ENCODE measurements around the gene CD7. TPM values are rescaled to one million over a fixed set of nuclear protein-coding genes. Genes with fewer than 3 reads are reported as not detected.

The CD7 gene
- total RNA-seq, 2 experiments from 2014 or later, result 286 to 320 TPM

DNA sequence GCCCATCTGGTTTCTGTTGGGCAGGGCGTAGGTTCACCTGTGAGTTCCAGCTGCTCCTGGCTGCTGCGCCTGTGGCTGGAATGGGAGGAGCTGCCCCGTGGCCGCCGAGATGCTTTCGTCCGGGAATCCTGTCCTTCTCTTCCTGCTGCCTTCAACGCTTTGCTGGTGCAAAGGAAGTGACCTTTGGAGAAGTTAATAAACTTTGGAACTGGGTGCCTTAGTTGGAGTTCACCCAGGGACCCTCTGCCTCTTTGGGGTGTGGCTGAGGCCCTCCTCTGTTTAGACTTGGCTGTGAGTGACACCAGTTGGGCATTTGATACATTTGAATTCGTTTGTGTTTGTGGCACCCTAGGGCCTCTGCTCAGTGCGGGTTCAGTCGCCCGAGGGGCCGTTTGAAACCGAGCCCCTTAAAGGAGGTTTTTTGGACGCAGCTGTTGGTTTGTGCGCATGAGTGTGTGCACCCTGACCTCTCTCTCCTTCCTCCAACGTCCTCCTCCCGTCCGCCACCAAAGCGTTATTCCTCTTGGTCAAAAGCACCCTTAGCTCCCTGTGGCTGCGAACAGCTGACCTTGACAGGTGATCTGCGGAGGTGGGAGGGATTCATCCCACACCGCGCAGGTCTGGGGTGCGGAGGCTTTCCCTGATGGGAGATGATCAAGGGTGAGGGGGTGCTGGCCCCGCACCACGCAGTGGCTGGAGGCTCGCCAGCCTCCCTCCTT, 25.1 kb upstream of the CD7 start:
- Mint-ChIP-seq H3K4me1 (peaks cover 5% of the 10 kb centered on the region), H3K9me3 (peaks cover 2% of the 10 kb centered on the region), H3K4me3 (no peak overlapping the region), H3K27me3 (peaks cover 6% of the 10 kb centered on the region), H3K36me3 (no peaks in the 10 kb centered on the region), H3K27ac (no peak overlapping the region)
- ATAC-seq (ENCODE audit: low read depth) (no peak), DNase-seq (no peak)
- POLR2A ChIA-PET, result no interaction called here

DNA sequence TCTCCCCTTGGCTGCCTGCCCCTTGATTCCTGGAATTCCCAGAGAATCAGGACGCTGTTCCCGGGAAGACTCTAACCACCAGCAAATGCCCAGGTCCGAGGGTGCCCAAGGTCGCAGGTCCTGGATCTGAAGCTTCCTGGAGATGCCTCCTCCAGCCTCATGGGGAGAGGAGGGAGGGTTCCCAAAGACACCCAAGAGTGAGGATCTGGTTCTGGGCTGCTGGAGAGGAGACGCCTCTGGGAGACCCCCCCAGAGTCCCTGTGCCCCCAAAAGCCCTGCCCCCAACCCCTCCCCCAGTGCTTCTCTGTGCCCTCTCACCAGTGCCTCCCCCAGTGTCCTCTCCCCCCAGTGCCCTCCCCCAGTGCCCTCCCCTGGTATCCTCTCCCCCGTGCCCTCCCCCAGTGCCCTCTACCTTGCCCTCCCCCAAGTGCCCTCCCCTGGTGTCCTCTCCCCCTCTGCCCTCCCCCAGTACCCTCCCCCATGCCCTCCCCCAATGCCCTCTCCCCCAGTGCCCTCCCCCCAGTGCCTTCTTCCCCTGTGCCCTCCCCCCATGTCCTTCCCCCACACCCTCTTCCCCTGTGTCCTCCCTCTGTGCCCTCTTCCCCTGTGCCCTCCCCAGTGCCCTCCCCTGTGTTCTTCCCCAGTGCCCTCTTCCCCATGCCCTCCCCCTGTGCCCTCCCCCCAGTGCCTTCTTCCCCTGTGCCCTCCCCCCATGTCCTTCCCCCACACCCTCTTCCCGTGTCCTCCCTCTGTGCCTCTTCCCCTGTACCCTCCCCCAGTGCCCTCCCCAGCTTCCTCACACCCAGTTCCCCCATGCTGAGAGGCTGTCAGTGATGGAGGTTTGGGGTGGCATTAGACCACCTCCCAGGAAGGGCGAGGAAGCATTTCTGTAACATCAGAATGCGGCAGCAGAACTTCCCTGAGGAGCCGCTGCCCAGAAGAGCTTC, 22.5 kb upstream of the CD7 start:
- H3K27ac Mint-ChIP-seq, result no peak overlapping the region
- ATAC-seq (ENCODE audit: low read depth), result no peak
- POLR2A ChIA-PET, result interaction anchor here (0.7 kb wide), 1 partner anchor 521 kb away, joined by 3 read pairs; no protein-coding TSS in a partner anchor
- H3K4me3 Mint-ChIP-seq, result no peak overlapping the region
- peaks cover 2% of the 10 kb centered on the region for H3K9me3 Mint-ChIP-seq
- no peaks in the 10 kb centered on the region for H3K36me3 Mint-ChIP-seq
- peaks cover 9% of the 10 kb centered on the region for H3K4me1 Mint-ChIP-seq
- H3K27me3 Mint-ChIP-seq, result peaks cover 4% of the 10 kb centered on the region
- no peak for DNase-seq

DNA sequence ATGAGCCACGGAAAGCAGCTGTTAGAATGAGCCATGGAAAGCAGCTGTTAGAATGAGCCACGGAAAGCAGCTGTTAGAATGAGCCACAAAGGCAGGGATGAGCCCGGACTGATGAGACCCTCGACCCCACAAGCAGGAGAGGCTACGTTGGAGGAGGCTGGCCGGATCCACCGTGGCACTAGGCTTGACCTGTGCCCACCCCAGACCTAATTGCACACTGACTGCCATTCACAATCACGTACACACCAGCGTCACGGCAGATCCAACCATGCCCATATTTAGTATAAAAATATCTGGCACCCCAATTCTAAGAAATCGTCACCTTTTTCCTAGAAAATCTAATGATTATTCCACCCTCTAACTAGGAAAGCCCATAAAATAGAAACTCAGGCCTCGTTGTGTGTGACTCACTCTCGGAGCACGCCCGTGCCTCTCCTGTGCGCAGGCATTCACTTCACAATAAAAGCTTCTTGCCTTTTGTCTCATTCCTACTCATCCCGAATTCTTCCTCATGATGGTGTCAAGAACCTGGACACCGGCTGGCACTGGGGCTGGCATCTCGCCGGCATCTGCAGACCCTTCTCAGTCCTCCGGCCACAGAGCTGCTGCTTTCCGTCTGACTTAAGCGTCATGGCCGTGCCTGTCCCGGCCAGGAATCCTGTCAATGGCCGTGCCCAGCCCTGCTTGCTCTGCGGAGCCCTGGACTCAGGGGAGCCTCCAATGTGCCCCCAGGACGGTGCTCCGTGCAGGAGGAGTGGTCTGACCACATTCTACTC, 21.6 kb upstream of the CD7 start:
- ATAC-seq (ENCODE audit: low read depth) (no peak), DNase-seq (no peak)
- POLR2A ChIA-PET, result no interaction called here
- Mint-ChIP-seq H3K27me3 (peaks cover 4% of the 10 kb centered on the region), H3K27ac (no peak overlapping the region), H3K36me3 (no peaks in the 10 kb centered on the region), H3K4me1 (peaks cover 14% of the 10 kb centered on the region), H3K9me3 (peaks cover 2% of the 10 kb centered on the region), H3K4me3 (no peak overlapping the region)

DNA sequence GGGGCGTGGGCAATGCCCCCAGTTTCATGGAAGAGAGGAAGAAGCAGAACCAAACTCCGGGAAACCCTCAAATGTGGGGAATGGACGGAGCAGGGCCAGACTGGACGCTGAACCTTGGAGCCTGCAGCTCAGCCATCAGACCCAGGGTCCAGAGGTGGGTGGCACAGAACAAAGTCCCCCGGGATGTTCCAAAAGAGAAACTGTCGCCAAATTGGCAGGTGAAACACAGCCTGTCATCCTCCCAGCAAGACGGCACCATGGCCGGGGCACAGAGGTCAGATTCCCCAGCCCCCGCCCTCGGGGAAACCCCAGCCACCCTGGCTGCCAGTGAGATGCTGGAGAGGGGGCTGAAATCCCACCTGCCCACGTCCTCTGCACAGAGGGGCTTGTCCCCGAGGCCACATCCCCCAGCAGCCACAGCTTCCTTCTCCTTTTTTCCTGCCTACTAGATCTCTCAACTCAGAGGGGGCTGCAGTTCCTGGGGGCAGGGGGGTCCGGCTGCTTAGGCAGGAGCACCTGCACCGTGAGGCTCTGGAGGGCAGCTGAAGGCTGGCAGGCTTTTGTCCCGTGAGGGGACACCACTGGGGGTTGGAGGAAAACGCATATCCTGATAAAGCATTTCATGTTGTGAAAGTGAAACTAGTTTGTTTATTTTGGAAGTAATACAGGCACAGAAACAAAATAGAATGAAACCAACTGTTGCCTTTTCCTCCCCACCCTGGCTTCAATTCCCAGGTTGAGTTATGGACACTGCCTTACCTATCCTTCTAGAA, 17.4 kb upstream of the CD7 start:
- H3K36me3 Mint-ChIP-seq, result no peaks in the 10 kb centered on the region
- peak overlapping the region; percentile 93 for H3K27ac Mint-ChIP-seq
- DNase-seq (no peak), ATAC-seq (ENCODE audit: low read depth) (peak; percentile 12)
- peaks cover 18% of the 10 kb centered on the region for H3K4me1 Mint-ChIP-seq
- POLR2A ChIA-PET, result interaction anchor here (2.7 kb wide), 1 partner anchor 36 kb away, joined by 9 read pairs; no protein-coding TSS in a partner anchor
- H3K4me3 Mint-ChIP-seq, result peak overlapping the region; percentile 93
- H3K9me3 Mint-ChIP-seq, result no peaks in the 10 kb centered on the region
- peaks cover 18% of the 10 kb centered on the region for H3K27me3 Mint-ChIP-seq

DNA sequence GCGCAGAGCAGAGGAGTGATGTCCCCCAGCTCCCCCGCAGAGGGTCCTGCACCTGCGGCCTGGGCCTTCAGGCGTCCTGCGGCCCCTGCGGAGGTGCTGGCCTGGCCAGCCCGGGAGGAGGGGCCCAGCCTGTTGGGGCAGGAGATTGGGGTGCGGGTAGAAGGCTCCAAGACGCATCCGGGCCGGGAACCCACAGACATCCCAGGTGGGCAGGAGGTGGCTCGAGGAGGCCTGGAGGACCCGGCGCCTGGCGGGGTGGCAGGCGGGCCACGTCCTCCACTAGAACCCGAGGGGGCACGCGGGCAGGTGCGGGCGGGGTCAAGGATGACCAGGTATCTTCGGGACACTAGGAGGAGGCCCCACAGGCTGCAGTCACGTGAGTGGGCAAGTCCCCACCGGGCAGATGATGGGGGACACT, 16.8 kb upstream of the CD7 start:
- H3K9me3 Mint-ChIP-seq, result no peaks in the 10 kb centered on the region
- ATAC-seq (ENCODE audit: low read depth) (no peak), DNase-seq (no peak)
- POLR2A ChIA-PET, result interaction anchor here (0.9 to 2.7 kb wide), 2 partner anchors 9 to 36 kb away, joined by 6 to 9 read pairs; no protein-coding TSS in a partner anchor
- H3K27ac Mint-ChIP-seq, result peak overlapping the region; percentile 93
- H3K4me3 Mint-ChIP-seq, result peak overlapping the region; percentile 93
- H3K36me3 Mint-ChIP-seq, result no peaks in the 10 kb centered on the region
- H3K4me1 Mint-ChIP-seq, result peaks cover 18% of the 10 kb centered on the region
- peaks cover 18% of the 10 kb centered on the region for H3K27me3 Mint-ChIP-seq

DNA sequence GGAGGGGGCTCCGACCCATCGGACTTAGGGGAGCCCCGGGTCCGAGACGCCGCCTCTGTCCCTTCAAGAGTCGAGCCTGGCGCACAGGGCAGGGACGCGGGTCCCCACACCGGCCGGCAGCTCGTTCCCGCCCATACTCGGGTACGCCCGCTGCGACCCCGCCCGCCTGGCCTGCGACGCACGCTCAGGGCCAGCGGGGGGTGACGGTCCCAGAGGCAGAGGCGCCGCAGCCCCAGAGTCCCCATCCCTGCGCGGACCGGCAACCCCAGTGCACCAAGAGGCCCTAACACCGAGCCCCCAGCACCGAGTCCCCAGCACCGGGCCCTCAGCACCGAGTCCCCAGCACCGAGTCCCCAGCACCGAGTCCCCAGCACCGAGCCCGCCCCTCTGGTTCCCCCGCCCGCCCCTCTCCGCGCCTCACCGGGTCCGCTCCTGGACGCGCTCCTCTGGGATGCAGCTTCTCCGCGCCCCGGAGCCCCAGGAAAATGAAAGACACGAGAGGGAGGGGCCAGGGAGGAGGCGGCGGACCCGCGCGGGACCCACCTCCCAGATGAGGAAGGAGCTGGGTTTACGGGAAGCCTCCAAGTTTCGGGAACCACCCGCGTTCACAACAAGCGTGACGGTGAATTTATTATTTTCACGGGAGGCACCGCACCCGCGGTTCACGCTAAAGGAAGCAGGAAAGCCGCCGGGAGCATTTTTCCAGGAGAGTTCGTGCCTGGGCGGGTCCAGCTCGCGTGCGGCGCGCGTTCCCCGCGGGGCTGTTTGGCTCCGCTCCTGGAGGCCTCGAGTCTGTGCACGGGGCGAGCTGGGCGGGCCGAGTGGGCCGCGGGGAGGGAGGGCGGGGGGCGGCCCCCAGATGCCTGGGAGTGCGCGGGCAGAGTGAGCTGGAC, 16.1 kb upstream of the CD7 start, which contains the start of gene SECTM1:
TSS of gene SECTM1 (minus strand) at position 488 of the 893 bp plus-strand sequence. CDS start 6,526 bp downstream, outside the sequence.
- Mint-ChIP-seq H3K4me3 (peak within 1 kb of the TSS; percentile 93), H3K36me3 (no peaks in the 10 kb centered on the region), H3K27me3 (peaks cover 18% of the 10 kb centered on the region), H3K9me3 (no peaks in the 10 kb centered on the region), H3K4me1 (peaks cover 18% of the 10 kb centered on the region), H3K27ac (peak within 1 kb of the TSS; percentile 93)
- ATAC-seq (ENCODE audit: low read depth) (peak; percentile 30), DNase-seq (no peak)
- POLR2A ChIA-PET, result interaction anchor here (0.9 to 2.7 kb wide), 3 partner anchors 8 to 35 kb away, joined by 4 to 9 read pairs (median 6); partner anchors contain the start of gene CD7

DNA sequence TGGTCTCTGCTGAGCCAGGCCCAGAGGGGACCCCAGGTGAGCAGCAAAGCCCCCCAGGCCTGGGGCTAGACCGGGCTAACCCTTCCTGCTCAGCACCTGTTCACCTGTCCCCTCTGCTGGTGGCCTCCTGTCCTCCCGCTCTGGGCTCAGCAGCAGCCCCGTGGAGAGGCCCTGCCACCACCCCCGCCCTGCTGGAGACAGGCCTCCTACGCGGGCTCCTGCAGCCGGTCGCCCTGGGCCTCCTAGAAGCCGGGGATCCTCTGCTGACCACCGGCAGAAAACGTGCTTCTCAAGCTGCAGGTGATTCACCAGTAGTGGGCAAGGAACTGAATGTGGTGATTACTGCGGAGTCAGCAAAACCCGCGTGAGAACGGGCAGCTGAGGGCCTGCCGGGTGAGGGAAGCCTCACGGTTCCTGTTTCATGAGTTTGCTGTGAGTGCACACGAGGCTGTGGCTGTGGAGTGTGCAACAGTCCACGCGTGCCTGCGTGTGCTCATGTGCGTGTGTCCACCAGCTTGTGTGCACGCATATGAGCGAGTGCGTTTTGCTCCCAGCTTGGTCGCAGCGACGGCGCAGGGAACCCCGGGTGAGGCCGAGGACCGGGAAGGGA, 15.4 kb upstream of the CD7 start:
- Mint-ChIP-seq H3K27me3 (peaks cover 15% of the 10 kb centered on the region), H3K27ac (peak overlapping the region; percentile 64), H3K9me3 (no peaks in the 10 kb centered on the region), H3K4me3 (peak overlapping the region; percentile 60), H3K4me1 (peaks cover 18% of the 10 kb centered on the region), H3K36me3 (no peaks in the 10 kb centered on the region)
- DNase-seq (no peak), ATAC-seq (ENCODE audit: low read depth) (peak; percentile 17)
- POLR2A ChIA-PET, result interaction anchor here (1.0 to 2.7 kb wide), 2 partner anchors 15 to 34 kb away, joined by 4 to 9 read pairs; partner anchors contain the start of gene CD7

DNA sequence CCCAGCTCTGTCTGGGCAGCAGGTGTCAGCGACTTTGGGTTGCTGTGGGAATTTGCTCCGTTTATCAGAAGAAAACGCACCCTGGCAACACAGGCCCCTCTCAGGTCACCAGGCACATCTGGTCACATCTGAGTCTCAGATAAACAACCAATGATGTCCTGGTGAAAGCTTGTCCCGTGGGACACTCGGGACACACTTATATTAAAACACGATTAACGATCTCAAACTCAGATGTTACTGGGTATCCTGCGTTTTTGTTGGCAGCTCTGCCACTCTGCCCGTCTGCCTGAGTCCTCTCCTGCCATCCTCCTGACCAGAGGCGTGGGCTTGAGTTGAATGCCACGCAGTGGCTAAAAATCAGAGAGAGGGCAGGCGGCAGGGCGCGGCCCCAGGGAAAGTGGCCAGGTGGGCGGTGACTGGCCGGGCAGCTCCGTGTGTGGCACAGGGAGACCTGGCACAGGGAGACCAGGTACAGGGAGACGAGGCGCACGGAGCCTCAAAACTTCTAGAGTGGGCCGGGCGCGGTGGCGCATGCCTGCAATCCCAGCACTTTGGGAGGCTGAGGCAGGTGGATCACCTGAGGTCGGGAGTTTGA, 14.0 kb upstream of the CD7 start:
- H3K36me3 Mint-ChIP-seq, result no peaks in the 10 kb centered on the region
- DNase-seq (no peak), ATAC-seq (ENCODE audit: low read depth) (no peak)
- no peak overlapping the region for H3K27ac Mint-ChIP-seq
- POLR2A ChIA-PET, result interaction anchor here (1.1 kb wide), 1 partner anchor 14 kb away, joined by 5 read pairs; the partner anchor contains the start of gene CD7
- no peak overlapping the region for H3K4me3 Mint-ChIP-seq
- H3K27me3 Mint-ChIP-seq, result peaks cover 15% of the 10 kb centered on the region
- H3K4me1 Mint-ChIP-seq, result peaks cover 18% of the 10 kb centered on the region
- H3K9me3 Mint-ChIP-seq, result no peaks in the 10 kb centered on the region

DNA sequence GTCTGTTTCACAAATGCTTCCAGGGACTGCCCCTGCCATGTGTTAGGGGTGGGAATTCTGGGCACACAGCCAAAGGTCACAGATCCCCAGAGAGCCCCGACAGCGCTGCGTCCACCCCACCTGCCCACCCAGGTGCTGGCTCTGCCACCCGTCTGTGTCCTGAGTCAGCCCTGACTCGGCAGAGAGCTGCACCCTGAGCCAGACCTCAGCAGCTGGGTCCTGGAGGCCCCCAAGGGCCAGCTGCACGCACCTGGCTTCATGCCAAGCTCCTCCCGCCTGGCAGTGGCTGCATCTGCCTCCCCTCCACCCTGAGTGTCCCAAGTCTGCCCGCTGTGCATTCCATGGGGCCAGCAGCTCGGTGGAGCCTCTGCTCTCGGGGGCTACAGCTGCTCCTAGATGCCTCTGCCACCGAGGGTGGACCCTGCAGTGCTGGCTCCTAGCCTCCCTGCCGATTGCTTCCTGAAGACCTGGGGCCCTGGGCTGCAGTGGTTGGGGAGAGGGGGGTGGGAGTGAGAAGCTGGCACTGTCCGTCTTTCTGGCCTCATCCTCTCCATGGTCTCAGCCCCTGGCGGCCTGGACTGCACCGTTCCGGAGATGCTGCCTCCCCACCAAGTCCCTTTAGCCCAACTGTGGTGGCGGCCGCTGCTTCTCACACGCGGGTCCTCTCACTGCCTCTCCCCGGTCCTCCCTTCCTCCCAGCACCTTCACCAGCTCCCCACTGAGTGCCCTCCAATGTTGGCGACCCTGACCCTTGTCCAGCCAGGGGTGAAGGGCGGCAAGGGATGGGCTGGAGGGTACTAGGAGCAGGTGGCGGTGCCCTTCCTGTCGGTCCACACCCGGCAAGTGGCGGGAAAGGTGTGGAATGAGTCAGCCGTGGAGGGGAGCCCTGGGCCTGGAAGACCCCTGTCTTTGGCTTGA, 13.2 kb upstream of the CD7 start:
- Mint-ChIP-seq H3K9me3 (no peaks in the 10 kb centered on the region), H3K27me3 (peaks cover 15% of the 10 kb centered on the region), H3K4me3 (no peak overlapping the region), H3K36me3 (no peaks in the 10 kb centered on the region), H3K27ac (no peak overlapping the region), H3K4me1 (peaks cover 15% of the 10 kb centered on the region)
- DNase-seq (no peak), ATAC-seq (ENCODE audit: low read depth) (no peak)
- POLR2A ChIA-PET, result interaction anchor here (1.1 kb wide), 1 partner anchor 13 kb away, joined by 5 read pairs; the partner anchor contains the start of gene CD7

DNA sequence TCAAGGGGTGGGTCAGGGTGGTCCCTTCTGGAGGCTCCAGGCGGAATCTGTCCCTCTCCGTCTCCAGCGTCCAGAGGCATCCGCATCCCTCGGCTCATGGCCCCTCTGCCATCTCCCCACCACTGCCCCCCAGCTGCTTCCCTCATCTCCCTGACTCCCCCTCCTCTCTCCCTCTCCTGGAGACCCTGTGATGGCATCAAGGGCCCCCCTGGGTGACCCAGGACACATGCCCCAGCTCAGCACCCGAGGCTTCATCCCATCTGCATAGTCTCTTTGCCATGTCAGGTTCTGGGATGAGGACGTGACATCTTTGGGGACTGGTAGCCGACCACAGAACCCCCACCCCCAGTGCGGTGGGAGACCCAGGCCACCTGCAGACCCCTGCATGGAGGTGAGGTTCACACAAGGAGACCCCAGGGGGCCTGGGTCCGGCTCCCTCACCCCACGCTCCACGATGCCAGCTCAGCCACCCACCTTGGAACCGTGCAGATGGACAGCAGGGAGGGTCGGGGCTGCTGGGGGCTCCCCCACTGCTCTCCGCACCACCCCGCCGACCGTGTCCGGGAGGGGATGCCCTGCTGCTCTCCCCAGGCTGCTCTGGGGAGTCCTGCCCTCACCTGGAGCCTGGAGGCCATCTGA, 12.4 kb upstream of the CD7 start:
- Mint-ChIP-seq H3K9me3 (no peaks in the 10 kb centered on the region), H3K4me1 (peaks cover 8% of the 10 kb centered on the region), H3K4me3 (no peak overlapping the region), H3K27ac (no peak overlapping the region), H3K36me3 (no peaks in the 10 kb centered on the region), H3K27me3 (peaks cover 14% of the 10 kb centered on the region)
- ATAC-seq (ENCODE audit: low read depth) (no peak), DNase-seq (no peak)
- POLR2A ChIA-PET, result no interaction called here

All from activated naive CD8-positive, alpha-beta T cell treated with anti-CD3 and anti-CD28 coated beads, Interleukin-2, amount 10 ng/mL, durations not matched to agents 7 days and 5 days (primary cell).